ENCODE data around the gene CASZ1.

The CASZ1 gene

DNA sequence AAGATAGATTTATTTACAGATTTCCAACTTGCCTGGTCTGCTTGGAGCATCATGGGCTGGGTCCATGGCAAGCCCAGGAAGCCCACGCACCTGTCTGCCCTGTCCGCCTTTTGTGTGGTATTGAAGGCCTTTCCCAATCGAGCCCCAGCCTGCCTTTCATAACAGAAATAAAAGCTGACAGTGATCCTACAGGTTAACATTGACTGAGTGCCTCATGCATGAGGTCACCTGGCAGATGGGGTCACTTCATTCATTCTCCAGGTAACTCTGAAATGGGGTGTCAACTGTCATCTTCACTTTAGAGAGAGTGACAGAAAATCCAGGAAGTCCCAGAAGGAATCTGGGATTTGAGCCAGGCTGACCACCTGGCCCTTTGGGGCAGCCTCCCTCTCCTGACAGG, 36.3 kb upstream of the CASZ1 start:
- TF ChIP-seq, protein P1, sequence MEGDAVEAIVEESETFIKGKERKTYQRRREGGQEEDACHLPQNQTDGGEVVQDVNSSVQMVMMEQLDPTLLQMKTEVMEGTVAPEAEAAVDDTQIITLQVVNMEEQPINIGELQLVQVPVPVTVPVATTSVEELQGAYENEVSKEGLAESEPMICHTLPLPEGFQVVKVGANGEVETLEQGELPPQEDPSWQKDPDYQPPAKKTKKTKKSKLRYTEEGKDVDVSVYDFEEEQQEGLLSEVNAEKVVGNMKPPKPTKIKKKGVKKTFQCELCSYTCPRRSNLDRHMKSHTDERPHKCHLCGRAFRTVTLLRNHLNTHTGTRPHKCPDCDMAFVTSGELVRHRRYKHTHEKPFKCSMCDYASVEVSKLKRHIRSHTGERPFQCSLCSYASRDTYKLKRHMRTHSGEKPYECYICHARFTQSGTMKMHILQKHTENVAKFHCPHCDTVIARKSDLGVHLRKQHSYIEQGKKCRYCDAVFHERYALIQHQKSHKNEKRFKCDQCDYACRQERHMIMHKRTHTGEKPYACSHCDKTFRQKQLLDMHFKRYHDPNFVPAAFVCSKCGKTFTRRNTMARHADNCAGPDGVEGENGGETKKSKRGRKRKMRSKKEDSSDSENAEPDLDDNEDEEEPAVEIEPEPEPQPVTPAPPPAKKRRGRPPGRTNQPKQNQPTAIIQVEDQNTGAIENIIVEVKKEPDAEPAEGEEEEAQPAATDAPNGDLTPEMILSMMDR (IDR thresholded peaks at IDR 0.05): no peak
- Mint-ChIP-seq H3K36me3 (ENCODE audit: low read depth) (no peaks in the 10 kb centered on the region), H3K27me3 (ENCODE audit: low read depth, poor library complexity) (peaks cover 45% of the 10 kb centered on the region), H3K4me1 (peaks cover 64% of the 10 kb centered on the region), H3K27ac (no peak overlapping the region), H3K4me3 (no peak overlapping the region), H3K9me3 (no peaks in the 10 kb centered on the region)
- DNase-seq: no peak

DNA sequence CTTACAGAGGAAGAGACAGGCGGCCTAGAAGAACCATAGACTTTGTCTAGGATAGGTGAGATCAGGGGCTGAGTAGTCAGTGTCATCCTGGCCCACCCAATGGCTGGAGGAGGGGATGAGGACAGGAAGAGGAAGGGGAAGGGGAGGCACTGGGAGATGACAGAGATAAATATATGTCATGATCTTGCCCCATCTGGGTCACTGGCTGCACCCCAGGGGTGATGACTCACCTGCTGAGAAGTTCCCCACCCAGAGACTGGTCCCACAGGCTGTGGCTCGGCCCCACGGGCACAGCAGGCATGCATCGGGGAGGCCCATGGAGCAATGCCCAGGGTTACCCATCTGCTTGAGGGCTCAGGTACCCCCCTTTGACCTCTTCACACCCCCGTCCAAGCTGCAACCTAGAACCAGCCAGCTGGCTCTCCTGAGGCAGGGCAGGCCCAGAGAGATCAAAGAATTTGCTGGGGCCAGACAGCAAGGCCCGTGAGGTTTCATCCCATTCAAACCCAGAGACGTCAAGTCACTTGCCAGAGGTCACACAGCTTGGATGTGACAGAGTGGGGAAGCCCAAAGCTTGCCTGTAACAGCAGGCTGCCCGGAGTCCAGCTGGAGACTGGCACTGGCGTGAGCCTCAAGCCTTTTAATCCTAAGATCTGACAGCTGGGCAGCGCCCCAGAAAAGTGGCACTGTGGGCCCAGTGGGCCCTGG, 34.7 kb upstream of the CASZ1 start:
- Mint-ChIP-seq H3K4me1 (peaks cover 66% of the 10 kb centered on the region), H3K27ac (no peak overlapping the region), H3K36me3 (ENCODE audit: low read depth) (no peaks in the 10 kb centered on the region), H3K4me3 (no peak overlapping the region), H3K9me3 (no peaks in the 10 kb centered on the region), H3K27me3 (ENCODE audit: low read depth, poor library complexity) (peaks cover 40% of the 10 kb centered on the region)
- DNase-seq: no peak
- TF ChIP-seq, protein P1 (IDR thresholded peaks at IDR 0.05): no peak

DNA sequence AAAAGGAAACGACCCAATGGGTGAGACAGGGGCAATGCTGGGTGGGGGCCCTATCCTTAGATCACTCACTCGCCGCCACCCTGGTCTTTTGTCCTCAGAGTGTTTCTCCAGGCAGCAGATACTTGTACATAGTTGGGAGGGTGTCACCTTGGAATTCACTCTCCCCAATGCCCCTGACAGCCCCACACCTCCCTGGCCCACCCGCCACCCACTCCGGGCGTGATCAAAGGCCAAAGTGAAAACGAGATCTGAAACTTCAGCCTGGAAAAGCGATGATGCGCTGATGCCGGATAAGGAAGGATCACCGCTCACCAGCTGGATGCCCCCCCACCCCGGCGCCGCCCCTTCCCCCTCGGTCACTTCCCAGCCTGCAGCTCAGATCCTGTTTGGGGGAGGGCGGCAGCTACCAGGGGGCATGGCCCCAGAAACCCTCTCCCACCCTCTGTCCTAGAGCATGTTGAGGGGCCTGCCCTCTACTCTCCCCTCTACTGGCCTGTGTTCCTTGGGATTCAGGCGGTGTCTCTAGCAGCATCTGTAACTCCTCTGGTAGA, 33.6 kb upstream of the CASZ1 start:
- no peak overlapping the region for H3K27ac Mint-ChIP-seq

DNA sequence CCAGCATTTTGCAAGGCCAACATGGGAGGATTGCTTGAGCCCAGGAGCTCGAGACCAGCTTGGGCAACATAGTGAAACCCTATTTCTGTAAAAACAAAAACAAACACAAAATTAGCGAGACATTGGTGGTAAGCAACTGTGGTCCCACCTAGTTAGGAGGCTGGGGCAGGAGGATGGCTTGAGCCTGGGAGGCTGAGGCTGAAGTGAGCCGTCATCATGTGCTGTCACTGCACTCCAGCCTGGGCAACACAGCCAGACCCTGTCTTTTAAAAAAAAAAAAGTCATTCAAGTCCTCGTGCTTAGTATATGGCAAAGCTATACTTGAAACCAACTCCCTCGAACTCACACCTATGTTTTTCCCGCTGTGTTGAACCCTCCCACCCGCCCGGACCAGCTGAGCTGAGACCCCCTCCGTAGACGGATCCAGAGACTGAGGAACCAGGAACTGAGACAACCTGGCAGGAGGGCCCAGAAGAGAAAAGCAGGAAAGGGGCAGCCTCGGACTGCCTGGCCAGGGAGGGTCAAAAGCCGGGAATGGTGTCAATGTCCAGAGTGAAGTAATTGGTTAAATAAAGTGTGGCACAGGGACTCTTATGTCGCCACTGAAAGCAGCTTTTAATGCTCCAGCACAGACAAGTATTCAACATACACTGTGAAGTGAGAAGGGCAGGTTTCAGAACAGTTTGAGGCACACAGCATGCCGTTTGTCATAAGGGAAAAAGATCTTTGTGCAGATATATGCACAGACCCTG, 32.8 kb upstream of the CASZ1 start:
- H3K9me3 Mint-ChIP-seq: no peaks in the 10 kb centered on the region
- H3K4me3 Mint-ChIP-seq: no peak overlapping the region
- peaks cover 58% of the 10 kb centered on the region for H3K4me1 Mint-ChIP-seq
- no peak for DNase-seq
- TF ChIP-seq, protein P1 (IDR thresholded peaks at IDR 0.05): no peak
- no peak overlapping the region for H3K27ac Mint-ChIP-seq
- peaks cover 30% of the 10 kb centered on the region for H3K27me3 Mint-ChIP-seq (ENCODE audit: low read depth, poor library complexity)
- no peaks in the 10 kb centered on the region for H3K36me3 Mint-ChIP-seq (ENCODE audit: low read depth)

More for the DNA sequence above, 33.6 kb upstream of the CASZ1 start:
- peak; percentile 40 for DNase-seq
- Mint-ChIP-seq H3K4me1 (peaks cover 62% of the 10 kb centered on the region), H3K27me3 (ENCODE audit: low read depth, poor library complexity) (peaks cover 35% of the 10 kb centered on the region), H3K36me3 (ENCODE audit: low read depth) (no peaks in the 10 kb centered on the region), H3K9me3 (no peaks in the 10 kb centered on the region), H3K4me3 (no peak overlapping the region)
- TF ChIP-seq, protein P1 (IDR thresholded peaks at IDR 0.05): no peak

DNA sequence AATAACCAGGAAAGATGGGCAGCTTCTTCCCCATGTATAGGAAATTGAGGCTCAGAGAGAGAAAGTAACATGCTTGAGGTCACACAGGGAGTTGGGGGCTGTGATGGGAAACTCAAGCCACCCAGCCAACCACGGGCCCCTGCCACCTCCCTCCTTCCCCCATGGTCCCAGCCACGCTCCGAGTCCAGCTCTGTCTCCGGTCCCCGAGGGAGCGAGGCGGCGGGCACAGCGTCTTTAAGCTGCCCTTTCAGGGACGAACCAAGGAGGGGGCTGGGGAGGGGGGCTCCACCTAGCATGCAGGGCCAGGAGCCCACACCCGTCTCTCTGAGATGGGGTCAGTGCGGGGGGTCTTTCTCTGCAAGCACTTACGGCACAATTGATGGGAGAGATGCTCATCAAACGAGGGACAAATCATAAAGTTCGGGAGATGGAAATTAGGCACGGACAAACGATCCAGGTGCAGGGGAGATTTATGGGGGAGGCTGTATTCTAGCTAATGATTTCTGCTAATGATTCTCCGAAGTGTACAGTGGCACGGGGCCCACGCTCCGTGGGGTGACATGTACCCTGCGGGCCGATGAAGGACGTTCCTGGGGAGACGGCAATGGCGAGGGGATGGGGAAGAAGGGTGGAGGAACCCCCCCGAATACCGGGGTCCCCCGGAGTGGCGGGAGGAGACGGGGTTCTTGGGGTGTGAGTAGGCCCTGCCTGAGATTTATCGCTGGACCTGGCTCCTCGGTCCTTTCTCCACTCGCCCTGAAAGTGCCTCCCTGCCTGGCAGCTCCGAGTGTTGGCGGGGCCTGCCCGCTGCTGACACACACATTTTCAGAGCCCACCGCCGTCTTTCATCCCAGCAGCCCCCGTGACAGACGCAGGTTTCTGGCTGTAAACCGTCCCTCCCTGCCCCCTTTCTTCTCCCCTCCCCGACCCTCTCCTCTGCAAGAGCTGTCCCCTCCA, 31.2 kb upstream of the CASZ1 start:
- Mint-ChIP-seq H3K4me1 (peaks cover 62% of the 10 kb centered on the region), H3K9me3 (no peaks in the 10 kb centered on the region), H3K27me3 (ENCODE audit: low read depth, poor library complexity) (peaks cover 24% of the 10 kb centered on the region), H3K4me3 (peak overlapping the region; percentile 32), H3K36me3 (ENCODE audit: low read depth) (no peaks in the 10 kb centered on the region), H3K27ac (no peak overlapping the region)
- no peak for DNase-seq
- TF ChIP-seq, protein P1 (IDR thresholded peaks at IDR 0.05): no peak

Measured in nephron progenitor cell (in vitro differentiated cells).